PC-9 (cell line): ENCODE measurements around the gene HLCS.

ENCODE experiments used
- EZH2 ChIP-seq: fragments of 200-600 bp; sonication (generic); IDR thresholded peaks from 2 replicates; pipeline ENCODE4 v1.8.0; 2017; ENCODE audit warnings: antibody characterized with exemption, low read depth
- TF ChIP-seq, protein P1 (sequence below): fragments of 200-600 bp; sonication (generic); conservative IDR thresholded peaks from 2 replicates; pipeline ENCODE4 v1.6.1; 2017; ENCODE audit warnings: mixed run types, antibody characterized with exemption, mild to moderate bottlenecking, moderate library complexity

DNA sequence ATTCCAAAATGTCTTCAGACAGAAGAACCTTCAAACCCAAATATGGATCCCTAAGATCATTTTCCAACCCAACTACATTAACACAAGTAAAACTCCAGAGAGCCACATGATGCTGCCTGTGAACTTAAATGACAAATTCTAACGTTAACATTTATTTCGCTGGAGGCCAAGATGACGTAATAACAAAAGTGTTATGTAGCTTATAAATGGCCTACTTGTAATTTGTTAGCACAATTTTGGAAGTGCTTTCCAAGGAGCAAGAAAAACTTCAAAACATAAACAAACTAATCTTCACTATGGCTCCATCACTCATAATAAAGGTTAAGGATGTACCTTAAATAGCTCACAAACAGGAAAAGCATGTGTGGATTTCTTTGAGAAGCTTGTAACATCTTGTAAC is 126.7 kb downstream of the HLCS start:
- TF ChIP-seq, protein P1, sequence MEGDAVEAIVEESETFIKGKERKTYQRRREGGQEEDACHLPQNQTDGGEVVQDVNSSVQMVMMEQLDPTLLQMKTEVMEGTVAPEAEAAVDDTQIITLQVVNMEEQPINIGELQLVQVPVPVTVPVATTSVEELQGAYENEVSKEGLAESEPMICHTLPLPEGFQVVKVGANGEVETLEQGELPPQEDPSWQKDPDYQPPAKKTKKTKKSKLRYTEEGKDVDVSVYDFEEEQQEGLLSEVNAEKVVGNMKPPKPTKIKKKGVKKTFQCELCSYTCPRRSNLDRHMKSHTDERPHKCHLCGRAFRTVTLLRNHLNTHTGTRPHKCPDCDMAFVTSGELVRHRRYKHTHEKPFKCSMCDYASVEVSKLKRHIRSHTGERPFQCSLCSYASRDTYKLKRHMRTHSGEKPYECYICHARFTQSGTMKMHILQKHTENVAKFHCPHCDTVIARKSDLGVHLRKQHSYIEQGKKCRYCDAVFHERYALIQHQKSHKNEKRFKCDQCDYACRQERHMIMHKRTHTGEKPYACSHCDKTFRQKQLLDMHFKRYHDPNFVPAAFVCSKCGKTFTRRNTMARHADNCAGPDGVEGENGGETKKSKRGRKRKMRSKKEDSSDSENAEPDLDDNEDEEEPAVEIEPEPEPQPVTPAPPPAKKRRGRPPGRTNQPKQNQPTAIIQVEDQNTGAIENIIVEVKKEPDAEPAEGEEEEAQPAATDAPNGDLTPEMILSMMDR, result no peak
- no peak for TF ChIP-seq EZH2
